HG03442 (cell line): ENCODE measurements around the gene VDAC1.
A peak's percentile ranks its signal among the peaks of the same experiment; 100 is the strongest.

ENCODE experiments used
- ATAC-seq: cut with Tn5 transposase; IDR thresholded peaks from one replicate; pipeline ENCODE4 v1.9.1; 2021; ENCODE audit warnings: mild to moderate bottlenecking, moderate library complexity; ENCODE audit not compliant: unreplicated experiment

VDAC1 gene

DNA sequence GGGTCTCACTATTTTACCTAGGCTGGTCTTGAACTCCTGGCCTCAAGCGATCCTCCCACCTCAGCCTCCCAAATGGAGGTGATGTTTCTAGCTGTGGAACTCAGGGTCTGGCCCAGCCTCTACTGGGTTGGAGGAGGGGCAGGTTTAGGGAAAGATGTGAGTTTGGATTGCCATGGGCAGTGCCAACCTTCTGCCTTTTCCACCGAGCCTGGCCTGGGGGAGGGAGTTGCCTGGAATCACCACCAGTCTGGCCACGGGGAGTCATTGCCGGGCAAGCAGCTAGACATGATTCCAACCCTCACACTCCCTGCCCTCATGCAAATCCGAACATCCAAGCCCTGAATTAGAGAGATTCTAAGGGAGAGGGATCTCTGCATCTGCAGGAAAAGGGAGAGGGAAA is 21.0 kb upstream of the VDAC1 start:
- ATAC-seq: no peak

GRCh38 chr5:134024811-134025210 is 20.0 kb upstream of the VDAC1 start:
- no peak for ATAC-seq

DNA sequence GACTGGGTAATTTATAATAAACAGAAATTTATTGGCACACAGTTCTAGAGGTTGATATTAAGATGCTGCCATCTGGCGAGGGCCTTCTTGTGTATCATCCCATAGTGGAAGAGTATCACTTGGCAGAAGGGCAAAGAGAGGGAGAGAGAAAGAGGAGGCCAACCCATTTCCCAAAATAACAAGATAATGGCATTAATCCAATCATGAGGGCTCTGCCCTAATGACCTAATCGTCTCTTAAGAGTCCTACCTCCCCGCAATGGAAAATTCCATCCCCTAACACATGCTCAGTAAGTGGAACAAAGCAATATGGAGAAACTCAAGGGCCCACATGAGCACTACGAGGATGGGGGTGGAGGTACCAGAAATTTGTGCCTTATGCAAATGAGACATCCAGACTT is 17.6 kb upstream of the VDAC1 start:
- no peak for ATAC-seq

- ATAC-seq: no peak
Observed at GRCh38 chr5:134020188-134020587, 15.4 kb upstream of the VDAC1 start.

DNA sequence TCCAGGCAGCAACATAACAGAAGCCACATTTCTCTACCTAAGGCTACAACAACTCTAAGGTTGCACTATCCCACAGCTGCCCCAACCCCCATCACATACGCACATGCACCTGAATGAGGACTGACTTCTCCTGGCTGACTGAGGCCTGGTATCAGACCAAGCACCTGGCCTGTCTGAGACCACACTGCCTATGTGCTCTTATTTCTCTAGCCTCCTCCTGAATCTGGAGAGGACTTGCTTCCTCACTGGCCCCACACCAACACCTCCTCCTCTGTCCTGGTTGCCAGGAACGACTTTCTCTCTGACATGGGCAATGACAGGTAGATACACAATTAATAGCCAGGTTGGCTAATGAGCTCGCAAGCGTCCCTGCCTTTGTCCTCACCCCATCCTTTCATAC is 14.9 kb upstream of the VDAC1 start:
- no peak for ATAC-seq

GRCh38 chr5:134018986-134019316 is 14.2 kb upstream of the VDAC1 start:
- ATAC-seq: no peak

DNA sequence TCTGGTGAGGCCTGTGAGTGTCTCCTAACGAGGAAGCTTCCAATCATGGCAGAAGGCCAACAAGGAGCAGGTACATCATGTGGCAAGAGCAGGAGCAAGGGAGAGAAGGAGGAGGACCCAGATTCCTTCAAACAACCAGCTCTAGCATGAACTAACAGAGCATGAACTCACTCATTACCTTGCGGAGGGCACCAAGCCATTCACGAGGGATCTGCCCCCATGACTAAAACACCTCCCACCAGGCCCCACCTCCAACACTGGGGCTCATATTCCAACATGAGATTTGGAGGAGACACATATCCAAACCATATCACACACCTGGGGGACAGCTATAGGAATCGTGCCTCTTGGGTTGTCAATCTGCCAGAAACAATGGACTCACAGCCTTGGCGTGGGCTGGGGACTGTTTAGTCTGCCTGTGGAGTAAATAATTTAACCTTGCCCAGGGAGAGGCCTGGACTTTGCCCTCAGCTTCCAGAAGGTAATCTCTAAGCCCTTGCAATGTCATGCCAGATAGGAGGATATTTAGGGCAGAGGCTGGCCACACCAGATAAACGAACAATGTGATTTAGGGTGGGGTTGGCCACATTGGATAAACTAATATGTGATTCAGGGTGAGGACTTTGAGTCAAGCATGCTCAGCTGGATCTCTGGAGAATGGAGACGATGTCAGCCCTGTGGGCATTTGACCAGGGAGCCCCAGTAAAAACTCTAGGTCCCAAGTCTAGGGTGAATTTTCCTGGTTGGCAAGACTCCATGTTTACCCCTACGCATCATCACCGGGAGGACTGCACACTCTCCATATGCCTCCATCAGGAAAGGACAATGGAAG is 13.6 kb upstream of the VDAC1 start:
- no peak for ATAC-seq

DNA sequence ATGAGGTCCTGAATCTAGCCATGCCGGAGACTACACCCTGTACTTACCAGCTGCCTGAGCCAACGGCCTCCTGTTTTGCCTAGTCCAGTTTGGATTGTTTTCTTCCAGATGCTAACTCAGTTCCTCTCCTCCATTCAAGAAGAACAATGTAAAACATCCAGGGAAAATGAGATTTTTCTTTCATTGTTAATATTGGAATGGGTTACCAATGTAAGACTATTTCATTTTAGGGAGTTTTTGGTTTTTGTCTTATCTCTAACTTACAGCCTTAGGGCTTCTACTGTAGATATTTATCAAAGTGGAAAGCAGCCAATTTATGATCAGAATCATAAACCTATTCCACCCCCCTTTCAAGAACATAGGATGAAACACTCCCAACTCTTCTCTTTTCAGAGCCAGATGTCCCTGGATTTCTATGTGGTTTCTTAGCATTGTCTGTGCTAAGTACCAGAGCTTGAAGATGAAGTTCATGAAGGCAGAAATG is 3.5 kb upstream of the VDAC1 start:
- ATAC-seq: no peak

DNA sequence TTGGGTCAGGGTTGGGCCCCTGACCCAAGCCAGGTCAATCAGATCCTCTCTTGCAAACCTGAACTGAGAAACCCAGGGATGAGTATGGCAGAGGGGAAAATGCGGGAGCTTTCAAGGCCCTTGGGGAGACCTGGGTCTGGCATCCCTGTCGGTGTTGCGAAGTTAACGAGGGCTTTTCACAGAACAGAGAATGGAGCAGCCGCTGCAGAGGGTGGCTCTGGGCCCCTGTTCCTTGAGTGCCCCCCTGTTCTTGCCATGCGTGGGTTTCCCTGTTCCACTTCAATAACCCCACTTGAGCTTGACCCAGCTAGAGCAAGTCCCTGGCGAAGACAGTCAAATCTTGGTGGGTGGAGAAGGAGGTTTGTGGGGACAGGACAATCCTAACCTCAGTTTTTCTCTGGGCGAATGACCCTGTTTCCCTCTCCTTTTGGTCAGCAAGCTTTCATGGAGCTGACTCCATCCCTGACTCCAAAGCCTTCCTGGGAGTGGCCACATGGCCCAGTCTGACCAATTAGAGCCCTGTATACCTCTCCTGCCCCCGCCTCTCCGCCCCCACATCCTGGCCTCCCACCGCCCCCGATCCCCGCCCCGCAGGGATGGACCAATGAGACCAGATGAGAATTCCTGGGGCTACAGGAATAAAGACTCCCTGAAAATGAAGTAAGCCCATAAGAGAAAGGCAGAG is 2.9 kb upstream of the VDAC1 start:
- no peak for ATAC-seq

- no peak for ATAC-seq
Observed at GRCh38 chr5:134006115-134006514, 1.3 kb upstream of the VDAC1 start.

DNA sequence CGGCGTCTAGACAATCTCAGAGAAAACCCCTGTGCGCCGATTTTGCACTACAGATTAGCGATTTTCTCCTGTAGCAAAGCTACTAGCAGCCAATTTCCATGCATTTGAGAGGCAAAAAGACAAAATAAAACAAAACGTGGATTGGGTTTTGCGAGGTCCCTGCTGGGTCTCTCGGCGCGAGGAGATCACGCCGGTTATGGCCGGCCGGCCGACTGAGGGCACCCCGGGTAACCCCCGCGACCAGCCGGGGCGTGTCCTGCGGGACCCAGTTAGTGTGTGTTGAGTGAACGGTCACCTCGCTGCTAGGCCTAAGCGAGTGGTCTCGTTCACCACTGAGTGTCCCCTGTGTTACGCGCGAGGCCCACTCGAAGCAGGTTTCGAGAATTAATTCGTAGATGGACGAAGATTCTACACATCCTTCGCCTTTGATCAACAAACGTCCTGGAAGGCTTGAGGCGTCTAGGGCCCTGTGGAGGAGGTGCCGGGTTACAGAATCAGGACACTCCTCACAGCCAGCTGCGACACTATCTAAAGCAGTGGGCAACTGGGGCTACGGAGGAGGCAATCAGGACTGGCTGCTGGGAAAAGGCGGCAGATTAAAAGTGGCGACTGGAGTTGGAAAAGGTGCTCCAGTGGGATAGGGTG is 764 bp upstream of the VDAC1 start:
- ATAC-seq: no peak

GRCh38 chr5:134003817-134004625 is 754 bp downstream of the VDAC1 start:
- ATAC-seq: peak; percentile 32

DNA sequence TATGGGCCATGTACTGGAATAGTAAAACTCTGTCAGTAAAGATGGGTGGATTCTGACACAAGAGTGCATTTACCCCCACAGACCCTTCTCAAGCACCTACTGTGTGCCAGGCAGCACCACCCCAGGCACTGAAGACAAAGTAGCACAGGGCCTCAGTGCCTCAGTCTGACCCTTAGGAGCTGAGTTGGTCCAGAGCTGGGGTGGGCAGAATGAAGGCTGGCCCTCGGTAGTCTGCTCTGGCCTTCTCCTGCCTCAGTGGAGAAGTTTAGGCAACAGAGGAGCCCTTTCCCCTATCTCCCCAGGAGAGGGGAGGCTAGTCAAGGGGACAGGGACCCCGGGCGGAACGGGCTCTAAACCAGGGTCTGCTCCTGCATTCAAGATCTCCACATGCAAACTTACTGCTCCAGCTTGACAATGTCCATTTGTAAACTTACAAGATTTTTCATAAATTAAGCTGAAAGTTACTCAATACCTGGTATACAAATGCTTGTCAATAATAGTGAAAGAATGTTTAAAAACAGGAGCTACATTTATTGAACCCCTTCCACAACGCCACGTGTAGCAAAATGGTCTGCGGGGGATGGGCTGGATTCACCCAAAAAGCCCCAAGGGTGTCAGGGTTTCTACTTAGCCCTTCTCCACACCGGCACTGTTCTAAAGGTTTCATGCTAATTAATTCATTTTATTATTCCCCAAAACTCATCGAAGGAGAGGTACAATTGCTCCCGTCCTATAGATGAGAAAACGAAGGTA is 1.5 kb downstream of the VDAC1 start:
- no peak for ATAC-seq

- no peak for ATAC-seq
Observed at GRCh38 chr5:134001938-134002731, 2.6 kb downstream of the VDAC1 start.

DNA sequence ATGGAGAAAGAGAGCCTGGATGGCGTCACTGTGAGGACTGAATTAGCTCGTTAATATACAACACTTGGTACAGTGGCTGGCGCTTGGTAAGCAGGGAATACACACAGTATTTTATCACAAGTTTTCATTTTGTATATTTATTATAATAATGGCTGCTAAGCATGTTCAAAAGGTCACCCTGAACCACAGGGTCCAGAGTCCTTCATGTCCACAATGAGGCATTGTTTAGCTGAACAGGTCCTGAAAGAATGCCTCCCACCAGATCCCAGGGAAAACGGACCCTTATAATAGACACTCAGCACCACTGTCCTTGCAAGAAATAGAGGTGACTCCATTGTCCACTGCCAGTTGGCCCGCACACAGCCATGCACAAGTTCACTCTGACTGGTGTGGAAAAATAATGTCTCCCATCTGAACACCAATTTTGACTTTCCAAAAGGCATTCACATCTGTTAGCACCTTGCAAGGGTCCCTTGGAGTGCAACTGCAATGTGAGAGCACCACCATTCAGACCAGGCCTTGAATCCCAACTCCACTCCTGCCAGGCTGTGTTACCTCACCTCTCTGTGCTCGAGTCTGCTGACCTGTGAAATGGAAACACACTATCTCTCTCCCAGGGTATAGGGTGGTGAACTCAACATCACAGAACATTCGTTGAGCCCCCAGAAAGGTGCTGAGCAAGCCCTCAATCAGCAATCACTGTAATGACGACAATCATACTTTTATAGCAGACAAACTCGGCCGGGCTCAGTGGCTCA is 3.9 kb downstream of the VDAC1 start:
- ATAC-seq: no peak

DNA sequence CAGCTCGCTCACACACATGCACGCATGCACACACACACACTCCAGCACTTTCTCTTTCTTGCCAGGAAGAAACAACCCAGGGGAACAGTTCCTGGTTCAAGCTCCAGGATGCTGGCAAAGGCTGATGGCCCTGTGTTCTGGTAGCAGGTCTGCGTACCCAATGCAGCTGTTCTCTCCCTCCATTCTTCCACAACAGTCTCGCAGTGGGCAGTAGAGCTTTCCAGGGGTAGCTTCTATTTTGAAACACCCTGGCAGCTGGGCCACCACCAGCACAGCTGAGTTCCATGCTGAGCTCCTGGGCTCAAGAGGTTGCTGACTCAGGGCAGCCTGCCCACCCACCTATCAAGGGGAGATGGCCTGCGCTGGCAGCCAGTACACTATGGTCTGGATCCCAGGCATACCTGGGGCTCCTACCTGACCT is 4.7 kb downstream of the VDAC1 start:
- no peak for ATAC-seq

- ATAC-seq: no peak
Observed at GRCh38 chr5:133998807-133999206, 6.0 kb downstream of the VDAC1 start.

DNA sequence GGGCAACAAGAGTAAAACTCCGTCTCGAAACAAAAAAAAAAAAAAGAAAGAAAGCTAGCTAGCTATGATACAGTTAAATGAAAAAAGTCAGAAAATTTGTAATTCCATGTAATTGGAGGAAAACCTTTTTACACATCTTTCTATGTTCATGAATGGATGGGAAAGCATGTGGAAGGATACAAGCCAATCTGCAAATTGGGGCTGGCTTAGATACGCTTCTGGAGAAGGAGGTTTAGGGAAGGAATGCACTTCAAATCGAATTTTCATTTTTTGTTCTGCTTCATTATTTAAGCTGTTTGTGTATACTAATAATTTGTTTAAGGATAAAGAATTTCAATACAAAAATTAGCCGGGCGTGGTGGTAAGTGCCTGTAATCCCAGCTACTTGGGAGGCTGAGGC is 6.7 kb downstream of the VDAC1 start:
- ATAC-seq: no peak

DNA sequence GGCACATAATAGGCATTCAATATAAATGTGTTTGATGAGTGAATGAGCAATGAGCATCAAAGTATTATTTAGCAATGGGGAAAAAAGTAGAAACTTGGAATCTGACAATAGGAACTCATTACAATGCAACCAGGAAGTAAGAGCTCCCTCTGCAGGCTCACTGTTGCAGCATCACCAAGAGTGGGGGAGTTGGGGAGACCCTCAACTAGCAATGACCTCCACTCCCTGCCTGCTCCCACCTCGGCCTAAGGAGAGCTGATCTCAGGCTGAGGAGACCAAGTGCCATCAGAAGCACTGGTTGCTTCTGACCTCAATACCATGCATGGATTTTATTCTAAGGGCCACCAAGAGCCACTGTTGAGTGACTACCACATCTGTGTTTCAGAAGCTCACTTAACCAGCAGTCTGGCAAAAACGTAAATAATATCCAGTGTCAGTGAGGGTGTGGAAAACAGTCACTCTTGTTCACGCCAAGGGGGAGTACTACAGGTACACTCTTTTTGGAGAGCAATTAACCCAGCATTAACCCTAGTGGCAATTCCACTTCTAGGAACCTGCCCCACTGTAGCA is 8.0 kb downstream of the VDAC1 start:
- no peak for ATAC-seq
